SJCRH30 (cell line): ENCODE results near the gene OR4D1. TPM values are rescaled to one million over a fixed set of nuclear protein-coding genes. Genes with fewer than 3 reads are reported as not detected.

Experiments used
- DNase-seq, 2 experiments: peaks; one replicate each; pipeline ENCODE4 v3.0.0-alpha.2; 2015 to 2020
- H3K27ac ChIP-seq: fragments of 250-450 bp; sonication (Bioruptor Pico); 2 replicates; pipeline ENCODE4 v1.5.1; 2020; ENCODE audit warnings: mild to moderate bottlenecking, moderate library complexity
- H3K27me3 ChIP-seq: fragments of 250-450 bp; sonication (Bioruptor Pico); 2 replicates; pipeline ENCODE4 v1.5.1; 2020; ENCODE audit warnings: mild to moderate bottlenecking, moderate library complexity
- H3K36me3 ChIP-seq: fragments of 250-450 bp; sonication (Bioruptor Pico); 2 replicates; pipeline ENCODE4 v1.5.1; 2020; ENCODE audit warnings: mild to moderate bottlenecking, moderate library complexity
- H3K4me1 ChIP-seq: fragments of 250-450 bp; sonication (Bioruptor Pico); 2 replicates; pipeline ENCODE4 v1.5.1; 2020; ENCODE audit warnings: mild to moderate bottlenecking, moderate library complexity
- H3K4me3 ChIP-seq: fragments of 250-450 bp; sonication (Bioruptor Pico); 2 replicates; pipeline ENCODE4 v1.5.1; 2020; ENCODE audit warnings: mild to moderate bottlenecking, moderate library complexity
- H3K9me3 ChIP-seq: fragments of 250-450 bp; sonication (Bioruptor Pico); replicated peaks from 2 replicates; pipeline ENCODE4 v1.5.1; 2020; ENCODE audit warnings: mild to moderate bottlenecking, moderate library complexity
- total RNA-seq: library from RNA; depleted of rRNA; stranded (reverse); fragments of >200 nt; shearing (Covaris generic); gene quantifications from 2 replicates; pipeline ENCODE4 v1.2.3, GENCODE V29; 2014; rRNA removed

Gene OR4D1
- total RNA-seq, 1 experiment from 2014 or later = not detected

DNA sequence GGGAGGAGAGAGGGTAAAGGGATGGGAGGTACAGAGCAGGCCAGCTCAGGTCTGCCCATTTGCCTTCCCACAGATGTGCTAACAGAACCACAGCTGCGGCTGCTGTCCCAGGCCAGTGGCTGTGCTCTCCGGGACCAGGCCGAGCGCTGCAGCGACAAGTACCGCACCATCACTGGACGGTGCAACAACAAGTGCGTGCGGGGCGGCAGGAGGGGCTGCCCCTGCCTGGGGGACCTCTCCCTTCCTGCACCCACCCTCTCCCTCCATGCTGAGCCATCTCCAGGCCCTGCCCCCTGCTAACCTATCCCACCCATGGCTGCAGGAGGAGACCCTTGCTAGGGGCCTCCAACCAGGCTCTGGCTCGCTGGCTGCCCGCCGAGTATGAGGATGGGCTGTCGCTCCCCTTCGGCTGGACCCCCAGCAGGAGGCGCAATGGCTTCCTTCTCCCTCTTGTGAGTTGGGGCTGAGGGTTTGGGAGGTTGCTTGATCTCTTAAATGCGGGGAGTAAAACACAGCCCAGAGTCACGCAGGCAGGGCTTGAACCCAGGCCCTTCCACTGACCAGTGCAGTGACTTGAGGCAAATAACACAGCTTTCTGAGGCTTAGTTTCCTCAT lies 45.6 kb downstream of the OR4D1 start:
- Histone ChIP-seq H3K27me3 (no peaks in the 10 kb centered on the region), H3K36me3 (no peaks in the 10 kb centered on the region), H3K4me3 (no peak overlapping the region), H3K4me1 (peaks cover 16% of the 10 kb centered on the region), H3K27ac (no peak overlapping the region), H3K9me3 (no peaks in the 10 kb centered on the region)
- DNase-seq = no peak

DNA sequence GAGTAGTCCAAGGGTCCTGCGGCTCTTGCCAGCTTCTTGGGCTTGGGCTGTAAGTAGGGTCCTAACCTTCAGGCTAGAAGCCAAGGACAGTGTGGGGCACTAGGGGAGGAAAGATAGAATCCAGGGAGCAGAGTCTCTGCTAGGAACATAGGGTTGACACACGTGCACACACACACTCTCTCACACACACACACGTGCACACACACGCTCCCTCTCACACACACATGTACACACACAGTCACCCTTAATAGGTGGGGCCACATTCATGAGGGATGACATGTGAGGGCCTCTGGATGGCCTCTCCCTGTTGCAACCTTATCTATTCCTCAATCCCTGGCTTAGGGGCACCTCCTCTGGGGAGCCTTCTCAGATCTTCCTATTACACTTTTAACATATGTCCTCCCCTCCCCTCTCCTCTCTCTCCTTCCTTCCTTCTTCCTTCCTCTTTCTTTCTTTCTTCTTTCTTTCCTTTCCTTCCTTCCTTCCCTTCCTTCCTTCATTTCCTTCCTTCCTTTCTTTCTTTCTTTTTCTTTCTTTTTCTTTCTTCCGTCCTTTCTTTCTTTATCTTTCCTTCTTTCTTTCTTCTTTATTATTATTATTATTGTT lies 47.4 kb downstream of the OR4D1 start:
- no peak overlapping the region for H3K27ac ChIP-seq
- H3K4me3 ChIP-seq = no peak overlapping the region
- H3K27me3 ChIP-seq = no peaks in the 10 kb centered on the region
- H3K36me3 ChIP-seq = no peaks in the 10 kb centered on the region
- H3K9me3 ChIP-seq = no peaks in the 10 kb centered on the region
- no peak for DNase-seq
- peaks cover 16% of the 10 kb centered on the region for H3K4me1 ChIP-seq

DNA sequence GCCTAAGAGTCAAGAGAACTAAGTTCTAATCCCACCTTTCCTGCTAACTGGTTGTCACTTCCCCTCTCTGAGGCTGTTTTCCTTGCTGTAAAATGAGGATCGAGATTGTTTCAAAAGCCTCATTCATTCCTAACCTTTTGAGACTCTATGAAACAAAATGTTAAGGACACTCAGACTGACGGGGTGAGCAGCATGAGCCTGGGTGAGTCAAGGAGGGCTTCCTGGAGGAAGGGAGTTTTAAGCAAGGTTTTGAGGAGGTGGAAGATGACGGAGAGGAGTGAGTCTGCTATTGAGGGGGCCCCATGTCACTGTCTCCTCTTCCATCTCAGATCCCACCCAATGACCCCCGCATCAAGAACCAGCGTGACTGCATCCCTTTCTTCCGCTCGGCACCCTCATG lies 48.4 kb downstream of the OR4D1 start:
- no peak for DNase-seq
- no peaks in the 10 kb centered on the region for H3K27me3 ChIP-seq
- H3K9me3 ChIP-seq = no peaks in the 10 kb centered on the region
- no peak overlapping the region for H3K4me3 ChIP-seq
- no peaks in the 10 kb centered on the region for H3K36me3 ChIP-seq
- H3K27ac ChIP-seq = no peak overlapping the region
- H3K4me1 ChIP-seq = peaks cover 16% of the 10 kb centered on the region

DNA sequence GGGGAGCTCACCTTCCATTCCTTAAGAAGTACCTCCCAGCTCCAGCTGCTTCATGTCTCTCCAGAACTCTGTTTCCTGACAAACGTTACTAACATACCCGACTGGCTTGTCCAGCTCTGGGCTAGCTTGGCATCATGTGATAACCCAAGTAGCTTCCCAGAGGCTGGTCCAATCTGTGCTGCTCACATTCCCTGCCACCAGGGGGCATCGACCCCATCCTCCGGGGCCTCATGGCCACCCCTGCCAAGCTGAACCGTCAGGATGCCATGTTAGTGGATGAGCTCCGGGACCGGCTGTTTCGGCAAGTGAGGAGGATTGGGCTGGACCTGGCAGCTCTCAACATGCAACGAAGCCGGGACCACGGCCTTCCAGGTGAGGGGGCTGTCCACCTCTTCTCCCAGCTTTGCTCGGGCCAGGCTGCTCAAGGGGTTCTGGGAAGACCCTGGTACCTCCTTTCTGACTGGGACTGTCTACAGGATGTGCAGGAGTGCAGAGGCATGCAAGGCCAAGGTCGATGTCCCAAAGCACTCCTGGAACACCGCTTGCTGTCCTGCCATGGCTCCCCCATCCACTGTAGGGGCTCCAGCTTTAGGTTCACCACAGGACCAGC lies 51.9 kb downstream of the OR4D1 start:
- Histone ChIP-seq H3K27ac (no peak overlapping the region), H3K36me3 (no peaks in the 10 kb centered on the region), H3K9me3 (no peaks in the 10 kb centered on the region), H3K27me3 (no peaks in the 10 kb centered on the region), H3K4me1 (peaks cover 16% of the 10 kb centered on the region), H3K4me3 (no peak overlapping the region)
- peak; percentile 60 to 68 for DNase-seq

DNA sequence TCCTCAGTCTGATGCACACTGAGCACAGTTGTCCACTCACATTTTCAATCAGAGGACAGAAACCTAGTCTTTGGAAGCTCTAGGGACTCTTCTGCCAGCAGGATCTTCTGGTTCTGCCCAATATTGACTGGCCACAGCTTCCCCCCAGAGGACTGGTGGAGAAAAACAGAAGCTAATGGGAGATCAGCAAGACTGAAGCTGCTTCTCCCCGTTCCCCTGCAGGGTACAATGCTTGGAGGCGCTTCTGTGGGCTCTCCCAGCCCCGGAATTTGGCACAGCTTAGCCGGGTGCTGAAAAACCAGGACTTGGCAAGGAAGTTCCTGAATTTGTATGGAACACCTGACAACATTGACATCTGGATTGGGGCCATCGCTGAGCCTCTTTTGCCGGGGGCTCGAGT lies 54.7 kb downstream of the OR4D1 start:
- Histone ChIP-seq H3K4me3 (no peak overlapping the region), H3K4me1 (no peaks in the 10 kb centered on the region), H3K27ac (no peak overlapping the region), H3K36me3 (no peaks in the 10 kb centered on the region), H3K9me3 (no peaks in the 10 kb centered on the region), H3K27me3 (no peaks in the 10 kb centered on the region)
- no peak for DNase-seq

DNA sequence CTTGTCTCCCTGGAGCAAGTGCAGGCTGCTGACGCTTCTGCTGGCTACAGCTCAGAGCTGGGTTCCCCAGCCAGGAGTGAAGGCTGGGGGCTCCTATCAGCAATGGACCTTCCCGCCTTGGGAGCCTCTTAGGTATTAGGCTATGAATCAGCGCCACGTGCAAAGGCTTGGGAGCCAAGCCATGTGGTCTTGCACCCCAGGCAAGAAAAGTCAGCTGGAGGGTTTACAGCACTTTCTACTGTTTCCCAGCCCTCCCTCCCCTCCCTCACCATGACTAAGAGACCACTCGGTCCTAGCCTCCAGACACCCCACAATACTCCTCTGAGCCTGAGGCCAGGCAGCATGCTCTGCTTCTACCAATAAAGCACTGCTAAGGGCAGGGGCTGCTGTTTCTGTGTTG lies 56.6 kb downstream of the OR4D1 start:
- Histone ChIP-seq H3K36me3 (no peaks in the 10 kb centered on the region), H3K4me3 (no peak overlapping the region), H3K9me3 (no peaks in the 10 kb centered on the region), H3K4me1 (no peaks in the 10 kb centered on the region), H3K27me3 (no peaks in the 10 kb centered on the region), H3K27ac (no peak overlapping the region)
- no peak for DNase-seq

DNA sequence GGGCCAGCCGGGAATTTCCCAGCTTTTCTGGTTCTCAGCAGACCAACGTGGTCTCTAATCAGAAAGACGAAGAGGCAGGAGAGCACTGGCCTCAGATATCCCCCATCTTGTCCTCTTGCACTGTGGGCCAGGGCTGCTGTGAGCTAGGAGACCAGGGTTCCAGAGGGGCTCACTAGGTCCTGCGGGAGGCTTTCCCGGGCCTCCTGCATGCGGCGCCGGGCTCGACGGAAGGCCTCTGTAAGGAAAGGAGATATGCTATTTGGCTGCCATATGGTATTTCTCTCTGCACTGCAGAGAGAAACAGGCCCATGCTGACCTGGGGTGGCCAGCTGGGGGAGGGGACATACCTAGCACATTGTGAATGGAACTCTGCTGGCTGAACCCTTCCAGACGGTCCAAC lies 57.8 kb downstream of the OR4D1 start:
- Histone ChIP-seq H3K27me3 (no peaks in the 10 kb centered on the region), H3K4me3 (no peak overlapping the region), H3K4me1 (no peaks in the 10 kb centered on the region), H3K36me3 (no peaks in the 10 kb centered on the region), H3K27ac (no peak overlapping the region), H3K9me3 (no peaks in the 10 kb centered on the region)
- no peak for DNase-seq

DNA sequence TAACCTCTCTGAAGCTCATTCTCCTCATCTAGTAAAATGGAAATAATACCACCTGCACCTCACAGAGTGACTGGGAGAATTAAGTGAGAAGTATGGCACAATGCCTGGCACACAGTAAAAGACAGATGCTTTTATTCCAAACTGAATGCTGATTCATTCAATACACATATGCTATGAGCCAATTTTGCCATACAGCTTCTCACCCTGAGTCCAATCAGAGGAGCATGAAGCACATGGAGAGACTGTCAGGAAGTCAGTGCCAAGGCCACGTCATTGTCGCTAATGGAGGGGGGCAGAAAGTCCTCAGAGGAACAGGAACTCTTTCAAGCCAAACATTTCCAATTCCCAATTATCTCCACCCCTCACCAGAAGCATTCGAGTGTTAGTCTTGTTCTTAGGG lies 59.3 kb downstream of the OR4D1 start:
- Histone ChIP-seq H3K4me1 (no peaks in the 10 kb centered on the region), H3K27ac (no peak overlapping the region), H3K36me3 (no peaks in the 10 kb centered on the region), H3K27me3 (no peaks in the 10 kb centered on the region), H3K4me3 (no peak overlapping the region), H3K9me3 (no peaks in the 10 kb centered on the region)
- no peak for DNase-seq

DNA sequence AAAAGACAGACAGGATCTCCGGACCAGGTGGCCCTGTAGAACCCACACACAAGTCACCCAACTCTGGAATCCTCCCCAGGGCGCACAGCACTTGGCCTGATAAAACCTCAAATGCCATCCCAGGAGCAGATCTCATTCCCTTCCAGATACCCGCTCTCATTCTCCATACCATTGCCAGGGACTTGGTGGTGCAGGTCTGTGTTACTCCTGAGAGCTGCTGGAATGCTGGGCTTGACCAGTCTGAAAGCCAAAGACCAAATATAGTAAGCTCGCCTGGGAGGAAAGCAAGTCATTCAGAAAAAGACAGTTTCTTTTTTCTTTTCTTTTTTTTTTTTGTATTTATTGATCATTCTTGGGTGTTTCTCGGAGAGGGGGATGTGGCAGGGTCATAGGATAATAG lies 60.2 kb downstream of the OR4D1 start:
- no peaks in the 10 kb centered on the region for H3K4me1 ChIP-seq
- no peaks in the 10 kb centered on the region for H3K9me3 ChIP-seq
- DNase-seq = no peak
- no peak overlapping the region for H3K4me3 ChIP-seq
- H3K27ac ChIP-seq = no peak overlapping the region
- no peaks in the 10 kb centered on the region for H3K27me3 ChIP-seq
- no peaks in the 10 kb centered on the region for H3K36me3 ChIP-seq

Other genes with a start within 250 kb of the OR4D1 start
- gene CUEDC1, start 193.0 kb upstream of the OR4D1 start, total RNA-seq = 11.6 and 14.4 TPM in 2 replicates
- gene VEZF1, start 160.1 kb upstream of the OR4D1 start, total RNA-seq = 74.9 and 78.9 TPM in 2 replicates
- 549 and 575 TPM in 2 replicates for gene SRSF1, start 141.1 kb upstream of the OR4D1 start, total RNA-seq
- gene DYNLL2, start 65.0 kb upstream of the OR4D1 start, total RNA-seq = 14.4 and 16.0 TPM in 2 replicates
- gene OR4D2, start 18.6 kb downstream of the OR4D1 start, total RNA-seq = 0.08 TPM in 1 of 2 replicates, not detected in the other
- not detected in 2 replicates for gene EPX, start 44.3 kb downstream of the OR4D1 start, total RNA-seq
- 9.0 and 15.5 TPM in 2 replicates for gene MKS1, start 70.9 kb downstream of the OR4D1 start, total RNA-seq
- gene LPO, start 90.2 kb downstream of the OR4D1 start, total RNA-seq = not detected in 2 replicates
- 5.2 and 6.4 TPM in 2 replicates for gene MPO, start 132.6 kb downstream of the OR4D1 start, total RNA-seq
- gene TSPOAP1, start 180.4 kb downstream of the OR4D1 start, total RNA-seq = 0.53 and 0.58 TPM in 2 replicates
- 61.2 and 61.3 TPM in 2 replicates for gene SUPT4H1, start 203.8 kb downstream of the OR4D1 start, total RNA-seq